Osteocyte (in vitro differentiated cells): ENCODE results near the gene LINC00237. TPM values are rescaled to one million over a fixed set of nuclear protein-coding genes. Genes with fewer than 3 reads are reported as not detected.

Experiments used
- DNase-seq: peaks from one replicate; pipeline ENCODE4 v3.0.0; 2021; ENCODE audit warnings: mixed read lengths; ENCODE audit not compliant: unreplicated experiment; ENCODE audit errors: extremely low spot score
- H3K27ac Mint-ChIP-seq: one replicate; pipeline ENCODE4 v1.8.0; 2021; ENCODE audit warnings: mild to moderate bottlenecking, mixed read lengths; ENCODE audit not compliant: unreplicated experiment
- H3K27me3 Mint-ChIP-seq: one replicate; pipeline ENCODE4 v1.8.0; 2021; ENCODE audit warnings: mixed read lengths; ENCODE audit not compliant: unreplicated experiment
- H3K36me3 Mint-ChIP-seq: one replicate; pipeline ENCODE4 v1.8.0; 2021; ENCODE audit warnings: mixed read lengths; ENCODE audit not compliant: unreplicated experiment
- H3K4me1 Mint-ChIP-seq: one replicate; pipeline ENCODE4 v1.8.0; 2021; ENCODE audit warnings: mixed read lengths; ENCODE audit not compliant: unreplicated experiment
- H3K4me3 Mint-ChIP-seq: one replicate; pipeline ENCODE4 v1.8.0; 2021; ENCODE audit warnings: mild to moderate bottlenecking, moderate library complexity, mixed read lengths; ENCODE audit not compliant: unreplicated experiment
- H3K9me3 Mint-ChIP-seq: one replicate; pipeline ENCODE4 v1.8.0; 2021; ENCODE audit warnings: mixed read lengths; ENCODE audit not compliant: unreplicated experiment
- CTCF ChIP-seq: fragments of 200-600 bp; sonication (generic); IDR thresholded peaks from 2 replicates; pipeline ENCODE4 v1.5.0; 2021; ENCODE audit warnings: antibody characterized with exemption, mild to moderate bottlenecking, moderate library complexity
- total RNA-seq: library from RNA; stranded (reverse); gene quantifications from 2 replicates; pipeline ENCODE4 v1.2.1, GENCODE V29; 2021

Gene LINC00237
- total RNA-seq, 1 donor from 2014 or later, result not detected

- H3K27me3 Mint-ChIP-seq, result peaks cover 92% of the 10 kb centered on the region
- H3K27ac Mint-ChIP-seq, result no peak overlapping the region
- peaks cover 2% of the 10 kb centered on the region for H3K4me1 Mint-ChIP-seq
- no peak for TF ChIP-seq CTCF
- H3K36me3 Mint-ChIP-seq, result no peaks in the 10 kb centered on the region
- no peak for DNase-seq
- H3K4me3 Mint-ChIP-seq, result no peak overlapping the region
- H3K9me3 Mint-ChIP-seq, result no peaks in the 10 kb centered on the region
These were observed 3.0 kb upstream of the LINC00237 start for GRCh38 chr20:21109144-21109543.

GRCh38 chr20:21105429-21106170 lies 558 bp downstream of the LINC00237 start:
- H3K4me3 Mint-ChIP-seq, result peak overlapping the region; percentile 40
- no peaks in the 10 kb centered on the region for H3K36me3 Mint-ChIP-seq
- H3K27ac Mint-ChIP-seq, result no peak overlapping the region
- peaks cover 85% of the 10 kb centered on the region for H3K27me3 Mint-ChIP-seq
- no peak for TF ChIP-seq CTCF
- peaks cover 17% of the 10 kb centered on the region for H3K4me1 Mint-ChIP-seq
- no peak for DNase-seq
- no peaks in the 10 kb centered on the region for H3K9me3 Mint-ChIP-seq

GRCh38 chr20:21104921-21105320 lies 1.2 kb downstream of the LINC00237 start:
- H3K27me3 Mint-ChIP-seq, result peaks cover 85% of the 10 kb centered on the region
- H3K27ac Mint-ChIP-seq, result no peak overlapping the region
- no peaks in the 10 kb centered on the region for H3K9me3 Mint-ChIP-seq
- DNase-seq, result no peak
- no peaks in the 10 kb centered on the region for H3K36me3 Mint-ChIP-seq
- peaks cover 23% of the 10 kb centered on the region for H3K4me1 Mint-ChIP-seq
- no peak for TF ChIP-seq CTCF
- H3K4me3 Mint-ChIP-seq, result no peak overlapping the region

GRCh38 chr20:21104466-21104761 lies 1.7 kb downstream of the LINC00237 start:
- TF ChIP-seq CTCF, result no peak
- no peaks in the 10 kb centered on the region for H3K36me3 Mint-ChIP-seq
- H3K9me3 Mint-ChIP-seq, result no peaks in the 10 kb centered on the region

GRCh38 chr20:21103582-21104465 lies 2.3 kb downstream of the LINC00237 start:
- no peak overlapping the region for H3K27ac Mint-ChIP-seq
- H3K4me3 Mint-ChIP-seq, result no peak overlapping the region
- no peaks in the 10 kb centered on the region for H3K36me3 Mint-ChIP-seq
- no peak for TF ChIP-seq CTCF
- H3K4me1 Mint-ChIP-seq, result peaks cover 25% of the 10 kb centered on the region
- DNase-seq, result no peak
- peaks cover 88% of the 10 kb centered on the region for H3K27me3 Mint-ChIP-seq
- H3K9me3 Mint-ChIP-seq, result no peaks in the 10 kb centered on the region

More at GRCh38 chr20:21104466-21104761, 1.7 kb downstream of the LINC00237 start:
- Mint-ChIP-seq H3K4me3 (no peak overlapping the region), H3K4me1 (peaks cover 25% of the 10 kb centered on the region), H3K27me3 (peaks cover 88% of the 10 kb centered on the region), H3K27ac (no peak overlapping the region)
- no peak for DNase-seq
